ENCODE data around the gene ARHGEF11.

GRCh38 chr1:157034137-157034800 is 11.3 kb downstream of the ARHGEF11 start:
- TF ChIP-seq CTCF (IDR thresholded peaks at IDR 0.05 in 8 of 11, conservative IDR thresholded peaks at IDR 0.05 in 3 of 11) (no peak), POLR2A (IDR thresholded peaks at IDR 0.05) (no peak)

All from spleen (tissue), 7 donors.